Hematopoietic multipotent progenitor cell (in vitro differentiated cells): Measurements from ENCODE around the gene TSC22D1. TPM values are rescaled to one million over a fixed set of nuclear protein-coding genes. Genes with fewer than 3 reads are reported as not detected.
A peak's percentile ranks its signal among the peaks of the same experiment; 100 is the strongest.

Experiments used
- DNase-seq, 3 donors: peaks; one replicate each; pipeline ENCODE4 v3.0.0-alpha.2; 2011 to 2015; ENCODE audit warnings: low read depth in 2 of 3, low spot score in 2 of 3
- total RNA-seq: library from RNA; depleted of rRNA; stranded (reverse); fragments of >200 nt; gene quantifications from one replicate; pipeline ENCODE4 v1.2.3, GENCODE V29; 2012

Gene TSC22D1
- total RNA-seq, 1 donor = 144 TPM

DNA sequence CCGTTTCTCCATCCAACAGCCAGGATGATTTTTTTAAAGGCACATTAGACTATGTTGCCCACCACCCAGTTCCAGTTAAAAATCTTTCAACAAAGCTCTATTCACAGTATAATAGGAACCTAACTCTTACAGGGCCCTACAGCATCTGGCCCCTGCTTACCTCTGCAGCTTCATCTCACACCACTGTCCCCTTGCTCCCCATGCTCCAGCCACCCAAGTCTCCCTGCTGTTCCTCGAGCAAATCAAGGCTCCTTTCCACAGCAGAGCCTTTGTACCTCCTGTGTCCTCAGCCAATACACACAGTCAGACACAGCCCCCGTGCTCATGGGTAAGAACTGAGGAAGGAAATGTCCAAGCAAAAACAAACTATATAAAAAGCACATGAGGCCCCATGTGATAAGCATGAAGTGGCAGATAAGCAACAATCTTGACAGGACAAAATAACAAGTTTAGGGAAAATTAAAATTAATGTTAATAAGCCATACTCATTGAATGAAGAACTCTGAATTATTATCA lies 67.5 kb downstream of the TSC22D1 start:
- DNase-seq = peak in 1 of 3 donors; percentile 13

DNA sequence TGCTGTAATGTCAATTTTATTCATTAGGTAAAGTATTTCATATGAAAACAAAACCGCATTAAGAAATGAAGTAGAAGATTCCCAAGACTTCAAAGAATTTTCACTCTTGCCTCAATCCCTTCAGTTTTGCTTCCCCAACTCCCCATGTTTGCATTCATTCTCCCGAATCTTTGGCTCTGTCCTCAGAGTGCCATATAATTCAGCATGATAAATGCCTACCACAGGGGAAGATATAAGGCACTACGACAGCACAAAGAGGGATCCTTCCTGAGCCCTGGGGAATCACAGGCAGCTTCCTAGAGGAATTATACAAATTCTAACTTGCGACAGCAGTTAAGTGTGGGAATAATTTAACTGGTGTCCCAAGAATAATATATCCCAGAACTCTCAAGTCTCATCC lies 68.5 kb downstream of the TSC22D1 start:
- DNase-seq = no peak

DNA sequence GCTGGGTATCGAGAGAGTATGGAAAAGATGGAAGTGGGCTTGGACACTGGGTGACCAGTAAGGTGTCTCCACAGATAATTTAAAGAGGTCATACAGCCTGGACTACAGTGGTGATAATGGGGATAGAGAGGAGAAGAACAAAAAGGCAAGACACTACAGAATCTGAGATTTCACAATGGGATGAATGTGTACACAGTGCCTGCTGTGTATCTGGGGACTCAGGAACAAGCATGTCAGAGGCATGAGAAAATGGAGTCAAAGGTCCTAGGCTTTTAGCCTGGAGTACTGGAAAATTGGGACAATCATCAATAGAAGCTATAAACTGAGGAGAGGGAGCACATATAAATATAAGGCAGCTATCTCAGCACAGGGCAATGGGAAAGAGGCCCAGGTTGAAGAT lies 69.4 kb downstream of the TSC22D1 start:
- DNase-seq = no peak

DNA sequence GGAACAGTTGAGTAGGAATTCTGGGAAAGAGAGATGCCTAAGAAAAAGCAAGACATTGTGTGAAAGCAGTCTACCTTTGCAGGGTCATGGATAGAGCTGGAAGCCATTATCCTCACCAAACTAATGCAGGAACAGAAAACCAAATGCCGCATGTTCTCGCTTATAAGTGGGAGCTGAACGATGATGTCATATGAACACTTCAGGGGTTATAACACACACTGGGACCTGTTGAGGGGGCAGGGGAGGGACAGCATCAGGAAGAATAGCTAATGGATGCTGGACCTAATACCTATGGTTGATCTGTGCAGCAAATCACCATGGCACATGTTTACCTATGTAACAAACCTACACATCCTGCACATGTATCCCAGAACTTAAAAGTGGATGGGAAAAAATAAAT lies 69.9 kb downstream of the TSC22D1 start:
- DNase-seq = no peak

DNA sequence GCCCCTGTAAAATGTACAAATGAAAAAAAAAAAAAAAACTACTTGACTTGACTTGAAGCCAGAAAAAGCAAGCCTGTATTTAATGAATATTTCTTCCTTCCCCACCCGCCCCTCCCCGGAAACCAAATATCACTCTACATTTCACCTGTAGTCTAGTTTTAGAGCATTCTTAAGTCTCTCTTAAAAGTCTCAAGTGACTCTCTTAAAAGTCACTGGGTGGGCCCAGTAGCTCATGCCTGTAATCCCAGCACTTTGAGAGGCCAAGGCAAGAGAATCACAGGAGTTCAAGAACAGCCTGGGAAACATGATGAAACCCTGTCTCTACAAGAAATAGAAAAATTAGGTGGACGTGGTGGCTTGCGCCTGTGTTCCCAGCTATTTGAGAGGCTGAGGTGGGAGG lies 72.0 kb downstream of the TSC22D1 start:
- no peak for DNase-seq

DNA sequence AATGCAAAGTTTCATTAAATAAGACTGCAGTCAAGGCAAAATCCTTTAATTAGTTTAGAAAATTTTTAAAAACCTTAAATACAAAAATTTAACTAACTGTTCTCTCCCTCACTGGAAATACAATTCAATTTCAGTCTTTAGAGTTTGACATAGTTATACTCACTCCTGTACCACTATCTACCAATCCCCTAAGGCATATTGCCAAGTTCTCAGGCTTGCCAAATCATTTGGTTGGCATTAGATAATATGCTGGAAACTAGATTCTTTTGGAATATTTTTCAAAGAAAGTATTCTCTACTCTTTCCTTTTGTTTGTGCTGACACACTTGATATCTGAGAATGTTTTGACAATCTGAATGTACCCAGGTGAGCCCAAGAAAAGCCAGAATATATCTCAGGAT lies 77.2 kb downstream of the TSC22D1 start:
- DNase-seq = no peak

DNA sequence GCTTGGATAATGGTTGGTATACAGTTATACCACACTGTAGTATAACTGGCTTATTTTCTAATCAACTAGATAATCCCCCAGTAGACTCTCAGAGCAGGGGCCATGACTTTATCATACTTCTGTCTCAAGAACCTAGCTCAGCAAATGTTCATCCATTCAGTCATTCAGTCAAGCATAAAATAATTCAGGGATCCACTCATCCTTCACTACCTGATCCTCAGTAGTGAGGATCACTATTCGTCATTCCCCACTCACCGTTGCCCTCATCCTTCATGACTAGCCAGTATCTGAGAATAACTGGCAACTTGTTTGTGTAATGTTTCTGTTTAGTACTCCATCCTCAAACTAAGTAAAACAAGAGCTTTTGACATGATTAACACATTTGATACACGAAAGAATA lies 77.6 kb downstream of the TSC22D1 start:
- no peak for DNase-seq

DNA sequence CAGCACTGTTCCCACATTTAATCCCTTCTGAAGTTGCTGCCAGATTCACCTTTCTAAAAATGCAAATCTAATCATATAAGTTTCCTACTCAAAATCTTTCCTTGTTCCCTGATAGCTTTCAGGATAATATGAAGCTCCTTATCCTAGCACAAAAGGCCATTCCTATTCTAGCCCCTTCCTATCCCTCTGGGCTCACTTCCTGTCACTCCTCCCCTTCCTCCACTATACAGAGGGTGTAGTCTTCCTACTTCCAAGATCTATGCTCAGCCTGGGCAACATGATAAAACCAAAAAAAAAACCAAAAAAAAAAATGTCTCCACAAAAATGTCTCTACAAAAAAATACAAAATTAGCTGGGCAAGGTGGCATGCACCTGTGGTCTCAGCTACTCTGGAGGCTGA lies 78.3 kb downstream of the TSC22D1 start:
- DNase-seq = no peak

DNA sequence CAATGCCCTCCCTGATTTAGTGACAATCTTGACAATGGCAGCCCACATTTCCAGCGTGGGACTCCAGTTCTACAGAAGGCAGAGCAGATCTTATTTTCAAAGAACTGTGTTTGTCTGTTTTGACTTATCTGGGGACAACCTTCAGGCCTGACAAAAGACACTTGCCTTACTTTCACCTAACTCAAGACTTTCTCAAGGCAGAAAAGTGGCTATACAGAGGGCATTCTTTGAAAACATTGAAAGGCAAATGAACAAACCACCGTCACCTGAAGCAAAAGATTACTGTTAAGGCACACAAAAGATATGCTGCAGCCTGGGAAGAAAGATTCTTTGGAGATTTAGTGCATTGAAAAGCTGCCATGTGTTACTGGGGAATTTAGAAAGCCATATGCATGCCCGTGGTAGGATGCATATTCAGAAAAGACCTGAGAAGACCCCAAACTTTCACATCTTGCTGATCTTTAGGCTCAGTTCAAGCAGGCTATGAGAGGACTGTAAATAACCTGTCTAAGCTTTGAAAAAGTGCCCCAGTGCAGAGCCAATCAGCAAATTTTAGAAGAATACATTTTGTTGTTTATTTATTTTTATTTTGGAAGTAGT lies 82.8 kb downstream of the TSC22D1 start:
- DNase-seq = no peak

DNA sequence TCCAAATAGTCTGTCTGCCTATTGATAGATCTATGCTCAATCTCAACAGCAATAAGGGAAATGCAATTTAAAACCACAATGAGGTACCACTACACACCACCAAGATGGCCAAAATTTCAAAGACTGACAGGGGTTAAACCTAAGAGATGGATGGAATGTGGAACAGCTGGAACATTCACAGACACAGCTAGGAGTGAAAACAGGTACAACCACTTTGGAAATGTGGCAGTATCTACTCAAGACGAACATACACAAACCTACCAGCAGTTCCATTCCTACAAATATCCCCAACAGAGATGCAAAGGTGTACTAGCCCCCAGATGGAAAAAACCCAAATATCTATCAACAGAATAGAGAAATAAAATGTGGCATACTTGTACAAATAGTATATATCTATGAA lies 86.4 kb downstream of the TSC22D1 start:
- no peak for DNase-seq

DNA sequence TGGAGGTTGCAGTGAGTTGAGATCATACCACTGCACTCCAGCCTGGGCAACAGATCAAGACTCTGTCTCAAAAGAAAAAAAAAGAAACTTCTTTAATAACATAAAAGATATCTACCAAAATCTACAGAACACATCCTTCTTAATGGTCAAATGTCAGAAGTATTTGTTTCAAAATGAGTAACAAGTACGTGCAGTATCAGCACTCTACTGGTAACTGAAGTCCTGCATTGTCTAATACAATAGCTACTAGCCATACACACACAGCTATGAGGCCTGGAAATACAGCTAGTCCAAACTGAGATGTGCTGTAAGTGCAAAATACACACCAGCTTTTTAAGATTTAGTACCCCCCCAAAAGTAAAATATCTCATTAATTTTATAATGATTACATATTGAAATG lies 88.1 kb downstream of the TSC22D1 start:
- no peak for DNase-seq

DNA sequence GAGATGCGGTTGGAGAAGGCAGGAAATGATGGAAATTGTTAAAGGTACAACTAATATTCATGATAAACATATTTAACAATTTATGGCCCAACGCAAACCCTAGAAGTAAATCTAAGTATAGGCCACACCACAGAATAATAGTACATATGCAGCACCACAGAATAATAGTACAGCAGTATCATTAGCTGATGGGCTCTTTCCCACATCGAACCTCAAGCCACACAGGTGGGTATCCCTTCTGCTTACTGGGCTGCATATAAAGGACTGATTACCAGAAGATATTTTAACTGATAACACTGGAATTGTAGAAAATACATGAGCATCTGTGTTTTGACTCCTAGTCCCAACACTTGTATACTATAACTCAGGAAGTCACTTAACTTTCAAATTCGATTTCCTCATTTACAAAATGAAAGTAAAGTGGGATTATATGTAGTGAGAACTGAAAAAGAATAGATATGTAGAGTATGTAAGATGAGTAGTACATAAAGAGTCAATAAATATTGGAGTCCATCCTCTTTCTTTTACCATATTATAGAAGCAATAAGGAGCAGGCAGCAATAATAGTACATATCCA lies 91.5 kb downstream of the TSC22D1 start:
- DNase-seq = peak in 1 of 3 donors; percentile 59

DNA sequence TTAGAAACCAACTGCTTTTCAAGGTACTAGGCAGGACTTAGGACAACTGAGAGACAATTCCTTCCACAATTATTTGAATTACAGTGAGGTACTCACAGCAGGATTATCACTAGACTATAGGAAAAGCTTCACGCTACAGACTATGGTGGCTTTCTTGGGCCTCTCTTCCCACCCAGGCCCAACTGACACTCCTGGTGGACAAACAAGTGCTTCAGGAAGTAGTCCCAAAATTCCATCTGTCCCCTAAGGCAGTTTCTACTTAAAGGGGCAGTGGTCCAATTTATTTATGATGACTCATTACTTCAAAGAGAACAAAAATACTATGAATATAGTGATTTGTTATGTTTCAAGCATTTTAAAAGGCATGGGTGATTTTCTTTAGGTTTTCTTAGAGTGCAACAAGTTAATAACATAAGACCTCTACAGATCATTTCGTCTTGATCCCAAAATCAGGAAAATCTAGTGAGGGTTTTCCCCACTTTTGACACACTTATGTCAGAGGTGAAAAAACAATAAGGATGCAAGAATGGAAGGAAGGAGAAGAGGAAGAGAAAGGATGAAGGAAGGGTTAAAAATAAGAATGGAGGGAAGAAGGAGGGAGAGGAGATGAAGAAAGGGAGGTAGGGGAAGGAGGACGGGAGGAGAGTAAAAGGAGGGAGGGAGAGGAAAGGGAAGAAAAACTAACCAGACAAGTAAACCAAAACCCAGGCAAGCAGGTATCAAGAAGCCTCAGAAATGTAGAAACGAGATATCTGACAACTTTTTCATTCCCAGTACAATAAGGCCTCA lies 101.8 kb downstream of the TSC22D1 start:
- DNase-seq = no peak

DNA sequence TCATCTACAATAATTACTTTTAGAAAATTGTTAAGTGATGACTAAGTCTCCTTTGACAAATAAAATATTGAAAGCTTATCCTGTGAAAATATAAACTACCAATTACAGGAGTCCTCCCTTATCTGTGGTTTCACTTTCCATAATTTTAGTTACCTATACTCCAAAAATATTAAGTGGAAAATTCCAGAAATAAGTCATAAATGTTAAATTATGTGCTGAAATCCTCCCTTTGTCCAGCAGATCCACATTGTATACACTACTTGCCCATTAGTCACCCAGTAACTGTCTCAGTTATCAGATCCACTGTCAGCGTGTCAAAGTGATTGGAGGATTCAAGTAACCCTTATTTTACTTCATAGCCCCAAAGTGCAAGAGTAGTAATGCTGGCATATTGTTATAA lies 104.4 kb downstream of the TSC22D1 start:
- no peak for DNase-seq

DNA sequence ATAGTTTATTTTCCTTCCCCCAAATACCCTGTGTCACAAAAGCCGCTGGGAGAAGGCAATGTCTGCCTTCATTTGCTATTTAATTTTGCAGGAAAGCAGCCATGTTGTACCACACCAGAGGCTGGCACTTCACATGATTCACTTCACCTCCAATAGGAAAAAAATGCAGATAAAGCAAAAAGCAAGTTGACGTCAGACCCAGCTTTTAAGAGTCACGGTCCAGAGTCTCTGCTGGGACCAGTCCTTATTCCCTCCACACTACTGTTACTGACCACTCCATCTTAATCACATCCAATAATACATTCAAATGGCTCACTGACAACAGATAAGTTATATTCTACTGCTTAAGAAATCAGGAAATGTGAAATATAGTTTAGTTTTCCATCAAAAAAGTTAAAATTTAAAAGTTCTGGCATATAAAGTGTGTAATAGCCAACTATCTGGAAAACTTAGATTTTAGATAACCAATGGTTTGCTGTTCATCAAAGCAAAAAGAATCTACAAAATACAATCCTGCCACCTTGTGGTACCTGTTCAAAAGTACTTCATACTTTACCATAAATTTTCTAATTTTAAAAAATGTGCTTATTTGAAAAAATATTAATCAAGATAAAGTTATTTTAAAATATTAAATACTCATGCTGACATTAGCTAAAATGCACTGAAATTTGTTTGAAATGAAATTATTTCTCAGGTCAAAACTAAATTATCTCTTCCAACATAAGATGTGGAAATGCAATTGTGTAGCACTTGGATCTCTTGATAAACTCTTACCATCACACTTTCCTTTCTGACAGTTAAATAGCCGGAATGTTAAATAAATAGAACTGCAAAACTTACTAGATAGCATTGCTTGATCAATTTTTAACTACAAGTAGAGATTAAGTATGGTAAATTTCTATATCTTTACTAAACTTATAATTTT lies 105.2 kb downstream of the TSC22D1 start:
- peak in 2 of 3 donors; percentile 35 to 67 for DNase-seq

DNA sequence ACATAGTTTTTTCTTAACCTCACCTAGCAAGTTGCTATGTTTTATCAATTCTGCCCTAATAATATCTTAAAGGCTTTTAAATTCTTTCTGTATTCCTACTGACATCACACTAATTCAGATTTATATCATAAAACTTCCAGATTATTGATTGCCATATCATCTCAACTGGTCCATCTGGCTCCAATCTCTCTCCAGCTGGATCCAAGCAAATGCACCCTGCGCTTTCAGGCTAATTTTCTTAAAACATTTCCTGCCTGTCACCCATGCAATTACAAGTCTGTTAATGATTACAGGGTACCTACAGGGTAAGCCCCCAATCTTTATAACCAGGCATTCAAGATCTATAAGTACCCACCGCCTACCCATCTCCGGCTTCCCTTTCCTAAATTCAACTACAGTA lies 107.3 kb downstream of the TSC22D1 start:
- DNase-seq = no peak

DNA sequence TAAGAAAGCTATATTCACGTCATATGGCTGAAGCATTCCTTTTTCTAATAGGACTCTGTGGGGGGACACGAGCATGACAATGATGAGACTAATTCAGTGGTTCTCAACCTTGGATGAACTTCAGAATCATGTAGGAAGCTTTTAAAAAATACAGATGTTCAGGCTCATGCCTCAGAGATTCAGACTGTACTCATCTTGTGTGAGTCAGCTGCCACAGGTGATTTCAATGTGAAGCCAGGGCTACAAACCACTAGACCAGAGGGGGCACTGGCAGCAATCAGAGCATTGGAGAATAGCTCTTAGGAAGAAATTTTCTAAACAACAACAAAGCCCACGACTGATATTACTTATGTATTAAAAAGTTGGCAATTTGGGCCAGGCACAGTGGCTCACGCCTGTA lies 110.8 kb downstream of the TSC22D1 start:
- no peak for DNase-seq

DNA sequence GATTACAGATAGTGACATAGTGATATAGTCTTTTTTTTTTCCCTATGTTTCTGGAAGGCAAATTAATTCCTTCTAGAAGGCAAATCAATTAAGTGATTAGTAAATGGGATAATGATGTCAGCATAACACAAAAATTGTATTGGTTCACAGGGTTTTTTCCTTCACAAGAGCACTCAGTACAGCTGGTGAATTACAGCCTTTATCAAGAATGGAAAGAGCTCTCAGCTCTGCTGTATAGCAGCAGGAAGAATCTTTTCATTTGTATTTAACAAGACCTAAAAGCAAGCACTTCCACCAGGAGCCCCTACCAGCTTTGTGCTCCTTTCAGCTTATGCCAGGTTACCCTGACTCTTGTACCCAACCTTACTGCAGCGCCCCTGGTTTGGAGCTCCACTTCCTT lies 111.7 kb downstream of the TSC22D1 start:
- peak in 1 of 3 donors; percentile 10 for DNase-seq

DNA sequence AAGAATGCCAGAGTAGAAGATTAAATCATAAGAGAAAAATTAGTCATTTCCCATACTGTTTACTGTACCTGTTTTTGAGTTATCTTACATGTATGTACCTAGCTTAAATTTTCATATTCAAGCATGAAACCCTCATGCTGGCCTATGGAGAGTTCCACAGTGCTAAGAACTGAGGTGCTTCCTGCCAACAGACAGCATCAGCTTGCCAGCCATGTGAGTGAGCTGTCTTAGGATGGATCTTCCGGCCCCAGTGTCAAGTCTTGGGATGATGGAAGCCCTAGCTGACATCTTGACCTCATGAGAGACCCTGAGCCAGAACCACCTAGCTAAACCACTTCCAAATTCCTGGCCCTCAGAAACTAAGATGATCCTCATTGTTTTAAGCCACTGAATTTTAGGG lies 112.4 kb downstream of the TSC22D1 start:
- DNase-seq = no peak

DNA sequence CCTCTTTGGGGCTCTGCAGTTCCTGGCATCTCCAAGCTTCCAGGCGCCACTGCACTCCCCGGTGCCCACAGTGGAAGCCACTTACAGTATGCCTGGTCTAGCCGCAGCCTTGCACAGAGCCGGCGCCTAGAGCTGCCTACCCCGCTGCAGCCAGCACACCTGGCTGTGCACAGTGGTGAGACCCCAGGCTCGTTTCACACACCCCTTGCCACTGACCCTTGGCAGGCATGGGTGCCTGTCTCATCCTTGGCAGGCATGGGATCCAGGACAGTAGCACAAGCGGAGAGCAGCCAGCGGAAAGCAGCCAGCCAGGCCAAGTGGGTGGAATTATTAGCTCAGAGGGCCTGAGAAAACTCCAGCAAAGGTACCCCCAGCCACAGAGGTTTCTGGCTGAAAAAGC lies 116.5 kb downstream of the TSC22D1 start:
- no peak for DNase-seq
